ENCODE results near the gene ITGB1.
"Not testable (repeated sequence)": the region's sequence is repeated elsewhere in the genome, so short reads cannot be mapped to it uniquely, and the experiment has no call there.

DNA sequence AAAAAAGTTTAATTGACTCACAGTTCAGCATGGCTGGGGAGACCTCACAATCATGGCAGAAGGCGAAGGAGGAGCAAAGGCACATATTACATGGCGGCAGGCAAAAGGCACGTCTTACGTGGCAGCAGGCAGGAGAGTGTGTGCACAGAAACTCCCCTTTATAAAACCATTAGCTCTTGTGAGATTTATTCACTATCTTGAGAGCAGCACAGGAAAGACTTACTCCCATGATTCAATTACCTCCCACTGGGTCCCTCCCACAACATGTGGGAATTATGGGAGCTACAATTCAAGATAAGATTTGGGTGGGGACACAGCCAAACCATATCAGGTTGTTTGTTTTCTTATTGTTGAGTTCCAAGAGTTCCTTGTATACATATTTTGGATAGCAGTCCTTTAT lies 34.3 kb upstream of the ITGB1 start:
- TF ChIP-seq, protein P1, sequence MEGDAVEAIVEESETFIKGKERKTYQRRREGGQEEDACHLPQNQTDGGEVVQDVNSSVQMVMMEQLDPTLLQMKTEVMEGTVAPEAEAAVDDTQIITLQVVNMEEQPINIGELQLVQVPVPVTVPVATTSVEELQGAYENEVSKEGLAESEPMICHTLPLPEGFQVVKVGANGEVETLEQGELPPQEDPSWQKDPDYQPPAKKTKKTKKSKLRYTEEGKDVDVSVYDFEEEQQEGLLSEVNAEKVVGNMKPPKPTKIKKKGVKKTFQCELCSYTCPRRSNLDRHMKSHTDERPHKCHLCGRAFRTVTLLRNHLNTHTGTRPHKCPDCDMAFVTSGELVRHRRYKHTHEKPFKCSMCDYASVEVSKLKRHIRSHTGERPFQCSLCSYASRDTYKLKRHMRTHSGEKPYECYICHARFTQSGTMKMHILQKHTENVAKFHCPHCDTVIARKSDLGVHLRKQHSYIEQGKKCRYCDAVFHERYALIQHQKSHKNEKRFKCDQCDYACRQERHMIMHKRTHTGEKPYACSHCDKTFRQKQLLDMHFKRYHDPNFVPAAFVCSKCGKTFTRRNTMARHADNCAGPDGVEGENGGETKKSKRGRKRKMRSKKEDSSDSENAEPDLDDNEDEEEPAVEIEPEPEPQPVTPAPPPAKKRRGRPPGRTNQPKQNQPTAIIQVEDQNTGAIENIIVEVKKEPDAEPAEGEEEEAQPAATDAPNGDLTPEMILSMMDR (IDR thresholded peaks at IDR 0.05) = not testable (repeated sequence)
- TF ChIP-seq POLR2A (IDR thresholded peaks at IDR 0.05) = not testable (repeated sequence)

Data from lower leg skin (tissue), 3 donors.